Hematopoietic multipotent progenitor cell treated with erythropoietin and hydrocortisone succinate and interleukin-3 and kit ligand, for 6 days (in vitro differentiated cells): ENCODE results near the gene ADGB.
"Not testable (repeated sequence)": the region's sequence is repeated elsewhere in the genome, so short reads cannot be mapped to it uniquely, and the experiment has no call there.

Experiments used
- DNase-seq: peaks from one replicate; pipeline ENCODE4 v3.0.0-alpha.2; 2015

ADGB gene

GRCh38 chr6:146770275-146770964 lies 171.6 kb downstream of the ADGB start:
- DNase-seq = peak; percentile 55

GRCh38 chr6:146770965-146771735 lies 172.4 kb downstream of the ADGB start:
- peak; percentile 93 for DNase-seq

GRCh38 chr6:146775220-146775619 lies 176.4 kb downstream of the ADGB start:
- DNase-seq = peak; percentile 69

GRCh38 chr6:146781836-146782235 lies 183.1 kb downstream of the ADGB start:
- DNase-seq = no peak

GRCh38 chr6:146785001-146785585 lies 186.3 kb downstream of the ADGB start:
- DNase-seq = peak; percentile 93

- no peak for DNase-seq
Measured at GRCh38 chr6:146787876-146788508, 189.2 kb downstream of the ADGB start.

- DNase-seq = no peak
Measured at GRCh38 chr6:146790561-146791091, 191.9 kb downstream of the ADGB start.

GRCh38 chr6:146791930-146792329 lies 193.2 kb downstream of the ADGB start:
- DNase-seq = no peak

- not testable (repeated sequence) for DNase-seq
Measured at GRCh38 chr6:146793218-146793617, 194.4 kb downstream of the ADGB start.

- DNase-seq = no peak
Measured at GRCh38 chr6:146795479-146796133, 196.8 kb downstream of the ADGB start.

GRCh38 chr6:146803167-146803566 lies 204.4 kb downstream of the ADGB start:
- not testable (repeated sequence) for DNase-seq

GRCh38 chr6:146803601-146804000 lies 204.8 kb downstream of the ADGB start:
- no peak for DNase-seq

GRCh38 chr6:146805546-146806325 lies 207.0 kb downstream of the ADGB start:
- DNase-seq = no peak

GRCh38 chr6:146809014-146809413 lies 210.2 kb downstream of the ADGB start:
- not testable (repeated sequence) for DNase-seq

GRCh38 chr6:146812811-146813321 lies 214.1 kb downstream of the ADGB start:
- not testable (repeated sequence) for DNase-seq

- DNase-seq = no peak
Measured at GRCh38 chr6:146813554-146813953, 214.8 kb downstream of the ADGB start.

- DNase-seq = peak; percentile 11
Measured at GRCh38 chr6:146814148-146814750, 215.5 kb downstream of the ADGB start.

- DNase-seq = not testable (repeated sequence)
Measured at GRCh38 chr6:146815511-146816462, 217.0 kb downstream of the ADGB start.

GRCh38 chr6:146819596-146820320 lies 221.0 kb downstream of the ADGB start:
- no peak for DNase-seq
